ENCODE data around the gene BBOF1.

DNA sequence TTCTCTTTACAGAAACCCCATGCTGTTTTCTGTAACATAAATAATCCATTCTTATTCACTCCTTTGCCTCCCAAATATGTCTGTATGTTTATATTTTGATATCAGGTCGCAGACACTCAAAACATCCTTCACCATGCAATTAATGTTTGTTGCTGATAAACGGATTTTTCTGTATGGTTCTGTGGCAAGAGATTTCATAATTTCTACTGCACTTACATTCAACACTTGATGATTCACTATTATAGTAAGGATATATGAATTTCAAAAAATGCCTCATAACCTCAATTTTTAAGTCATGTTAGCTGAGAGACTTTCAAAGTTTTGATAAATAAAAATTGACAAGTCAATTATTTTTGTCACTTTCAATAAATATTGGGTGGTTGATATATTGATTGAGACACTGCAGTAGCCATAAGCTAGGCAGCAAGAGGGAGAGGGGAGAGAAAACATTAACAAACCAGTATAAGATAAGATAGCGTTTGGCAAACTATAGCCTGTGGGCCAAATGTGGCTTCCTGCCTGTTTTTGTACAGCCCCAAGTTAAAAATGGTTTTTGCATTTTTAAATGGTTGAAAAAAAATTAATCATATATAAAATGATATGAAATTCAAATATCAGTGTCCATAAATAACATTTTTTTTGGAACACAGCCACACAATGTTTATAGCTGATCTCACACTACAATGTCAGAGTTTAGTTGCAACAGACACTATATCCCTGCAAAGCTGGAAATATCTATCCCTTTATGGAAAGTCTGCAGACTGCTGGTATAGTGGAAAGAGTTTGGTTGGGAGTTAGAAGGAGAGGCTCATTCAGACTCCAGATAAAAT lies 46.8 kb downstream of the BBOF1 start:
- TF ChIP-seq POLR2A (IDR thresholded peaks at IDR 0.05; ENCODE audit: low read depth, low read length) (no peak), CTCF (IDR thresholded peaks at IDR 0.05; ENCODE audit: extremely low read depth in 1 of 2, insufficient read depth in 1 of 2, low read depth in 1 of 2, low read length in 2 of 2) (no peak), EZH2 (IDR thresholded peaks at IDR 0.05; ENCODE audit: borderline replicate concordance, low read depth, low read length, severe bottlenecking) (no peak), POLR2AphosphoS5 (IDR thresholded peaks at IDR 0.05; ENCODE audit: insufficient read depth, low read depth, low read length) (no peak), JUN (IDR thresholded peaks at IDR 0.05; ENCODE audit: borderline replicate concordance, insufficient read depth, insufficient read length, low read depth) (no peak), MYC (IDR thresholded peaks at IDR 0.05; ENCODE audit: low read depth, low read length) (no peak), FOS (IDR thresholded peaks at IDR 0.05; ENCODE audit: borderline replicate concordance, insufficient read depth, low read length) (no peak), GATA2 (IDR thresholded peaks at IDR 0.05; ENCODE audit: insufficient read depth, insufficient read length, low read depth, low read length) (no peak)
- TF ChIP-seq, protein P1, sequence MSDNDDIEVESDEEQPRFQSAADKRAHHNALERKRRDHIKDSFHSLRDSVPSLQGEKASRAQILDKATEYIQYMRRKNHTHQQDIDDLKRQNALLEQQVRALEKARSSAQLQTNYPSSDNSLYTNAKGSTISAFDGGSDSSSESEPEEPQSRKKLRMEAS (IDR thresholded peaks at IDR 0.05; ENCODE audit: insufficient read depth, insufficient read length): no peak

Measured in endothelial cell of umbilical vein (primary cell).